ENCODE results near the gene PTPRT.

PTPRT gene

GRCh38 chr20:42549496-42549895, 640.2 kb downstream of the PTPRT start:
- DNase-seq (ENCODE audit: low spot score), result no peak

DNA sequence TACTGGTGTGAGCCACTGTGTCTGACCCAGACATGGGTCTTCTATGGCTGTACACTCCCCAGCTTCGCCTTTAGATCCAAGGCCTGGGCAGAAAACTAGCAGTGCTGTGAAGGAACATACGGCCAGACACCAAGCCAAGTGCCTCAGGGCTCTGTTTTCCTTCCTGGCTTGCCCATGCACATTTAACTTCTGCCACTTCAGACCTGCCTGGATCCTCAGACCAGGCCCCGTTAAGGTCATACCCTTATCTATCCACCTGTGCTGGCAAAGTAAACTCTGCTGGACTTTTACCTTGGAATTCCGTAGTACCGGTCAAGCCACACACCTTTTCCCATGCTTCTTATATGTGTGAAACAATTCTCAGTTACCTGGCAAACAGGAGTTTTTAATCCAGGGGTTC, 644.8 kb downstream of the PTPRT start:
- no peak for DNase-seq (ENCODE audit: low spot score)

GRCh38 chr20:42532831-42533230, 656.9 kb downstream of the PTPRT start:
- DNase-seq (ENCODE audit: low spot score), result no peak

DNA sequence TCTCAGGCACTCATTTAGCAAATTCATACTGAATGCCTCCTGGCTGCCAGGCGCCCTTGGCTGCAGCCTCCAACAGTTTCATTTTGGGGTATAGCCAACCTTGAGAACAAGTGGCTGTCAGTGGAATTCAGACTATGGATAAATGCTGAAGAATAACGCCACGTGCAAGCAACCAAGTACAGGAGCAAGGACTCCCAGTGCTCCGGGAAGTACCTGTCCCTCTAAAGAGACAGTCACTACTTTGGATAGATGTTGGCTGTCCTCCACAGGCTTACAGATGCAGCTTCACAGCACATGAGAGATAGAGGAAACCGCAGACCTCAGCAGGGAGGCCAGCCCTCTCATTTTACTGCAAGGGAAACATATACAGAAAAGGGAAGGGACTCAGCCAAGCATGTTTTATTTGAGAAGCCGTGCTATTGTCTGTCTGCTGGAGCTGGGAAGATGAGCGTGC, 658.2 kb downstream of the PTPRT start:
- DNase-seq (ENCODE audit: low spot score), result no peak

GRCh38 chr20:42530855-42531448, 658.8 kb downstream of the PTPRT start:
- no peak for DNase-seq (ENCODE audit: low spot score)

GRCh38 chr20:42530191-42530590, 659.5 kb downstream of the PTPRT start:
- no peak for DNase-seq (ENCODE audit: low spot score)

- no peak for DNase-seq (ENCODE audit: low spot score)
Observed at GRCh38 chr20:42524058-42524457, 665.6 kb downstream of the PTPRT start.

- DNase-seq (ENCODE audit: low spot score), result no peak
Observed at GRCh38 chr20:42516692-42517091, 673.0 kb downstream of the PTPRT start.

GRCh38 chr20:42510686-42511085, 679.0 kb downstream of the PTPRT start:
- no peak for DNase-seq (ENCODE audit: low spot score)

- DNase-seq (ENCODE audit: low spot score), result no peak
Observed at GRCh38 chr20:42507874-42508273, 681.8 kb downstream of the PTPRT start.

DNA sequence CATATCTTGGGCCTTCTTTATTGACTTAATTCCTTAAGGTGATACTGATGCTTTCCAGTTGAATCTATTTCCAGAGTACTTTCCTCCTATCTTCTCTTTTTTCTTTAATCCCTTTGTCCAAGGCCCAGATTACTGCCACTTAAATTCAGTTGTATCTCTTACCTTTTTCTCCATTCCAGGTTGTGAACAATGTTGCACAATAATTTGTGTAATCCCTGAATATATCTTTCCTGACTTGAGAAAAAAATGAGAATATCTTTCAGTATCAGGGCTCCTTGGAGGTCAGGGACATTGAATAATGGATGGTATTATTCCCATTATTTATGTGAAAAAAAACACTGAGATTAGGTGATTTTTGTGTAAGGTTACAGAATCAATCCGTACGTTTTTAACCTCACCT, 683.3 kb downstream of the PTPRT start:
- DNase-seq (ENCODE audit: low spot score), result no peak

GRCh38 chr20:42502591-42502990, 687.1 kb downstream of the PTPRT start:
- DNase-seq (ENCODE audit: low spot score), result no peak

DNA sequence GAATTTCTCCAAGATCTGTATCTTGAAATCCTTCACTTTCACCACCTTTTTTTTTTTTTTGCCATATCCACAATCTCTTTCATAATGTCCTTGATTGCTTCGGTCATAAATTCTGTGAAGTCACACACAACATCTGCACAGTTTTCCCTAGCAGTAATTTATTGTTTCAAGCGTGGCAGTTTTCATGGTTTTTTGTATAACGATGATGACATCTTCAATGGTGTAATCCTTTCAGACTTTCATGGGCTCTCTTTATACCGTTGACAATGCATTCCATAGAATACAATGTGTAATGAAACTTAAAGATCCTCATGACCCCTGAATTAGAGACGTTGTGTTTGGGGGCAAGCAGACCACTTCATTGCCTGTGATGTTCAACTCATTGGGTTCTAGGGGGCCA, 693.1 kb downstream of the PTPRT start:
- DNase-seq (ENCODE audit: low spot score), result no peak

- no peak for DNase-seq (ENCODE audit: low spot score)
Observed at GRCh38 chr20:42494290-42494689, 695.4 kb downstream of the PTPRT start.

GRCh38 chr20:42493001-42493400, 696.7 kb downstream of the PTPRT start:
- DNase-seq (ENCODE audit: low spot score), result no peak

DNA sequence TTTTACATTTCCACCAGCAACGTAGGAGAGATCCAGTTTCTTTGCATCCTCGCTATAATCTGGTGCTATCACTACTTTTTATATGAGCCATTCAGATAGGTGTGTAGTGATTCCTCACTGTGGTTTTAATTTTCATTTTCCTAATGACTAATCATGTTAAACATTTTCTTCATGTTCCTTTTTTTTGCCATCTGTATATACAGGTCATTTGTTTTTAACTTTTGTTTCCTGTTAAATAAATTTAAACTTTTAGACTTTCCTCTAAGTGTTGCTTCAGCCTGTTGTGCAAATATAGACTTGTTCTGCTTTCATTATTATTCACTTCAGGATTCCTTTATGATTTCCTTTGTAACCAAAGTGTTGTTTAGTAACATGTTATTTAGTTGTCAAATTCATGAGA, 697.4 kb downstream of the PTPRT start:
- no peak for DNase-seq (ENCODE audit: low spot score)

DNA sequence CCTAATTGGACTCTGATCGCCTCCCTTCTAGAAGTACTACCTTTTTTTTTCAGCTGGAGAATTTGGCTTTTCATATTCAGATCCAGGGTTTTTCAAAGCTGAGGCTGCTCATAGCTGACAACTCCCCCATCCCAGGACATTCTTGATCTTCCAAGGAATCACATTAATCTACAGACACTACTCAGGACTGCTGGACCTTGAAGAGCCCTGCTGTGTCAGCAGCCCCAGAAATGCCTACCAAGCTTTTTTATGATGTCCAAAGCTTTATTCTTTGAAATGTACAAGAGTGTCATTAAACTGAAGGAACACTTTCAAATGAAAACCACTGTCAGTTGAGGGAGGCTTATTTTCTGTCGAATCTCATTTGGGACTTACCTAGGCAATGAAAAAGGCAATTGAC, 704.1 kb downstream of the PTPRT start:
- no peak for DNase-seq (ENCODE audit: low spot score)

GRCh38 chr20:42484790-42485375, 704.8 kb downstream of the PTPRT start:
- DNase-seq (ENCODE audit: low spot score), result no peak

- no peak for DNase-seq (ENCODE audit: low spot score)
Observed at GRCh38 chr20:42484335-42484734, 705.4 kb downstream of the PTPRT start.

DNA sequence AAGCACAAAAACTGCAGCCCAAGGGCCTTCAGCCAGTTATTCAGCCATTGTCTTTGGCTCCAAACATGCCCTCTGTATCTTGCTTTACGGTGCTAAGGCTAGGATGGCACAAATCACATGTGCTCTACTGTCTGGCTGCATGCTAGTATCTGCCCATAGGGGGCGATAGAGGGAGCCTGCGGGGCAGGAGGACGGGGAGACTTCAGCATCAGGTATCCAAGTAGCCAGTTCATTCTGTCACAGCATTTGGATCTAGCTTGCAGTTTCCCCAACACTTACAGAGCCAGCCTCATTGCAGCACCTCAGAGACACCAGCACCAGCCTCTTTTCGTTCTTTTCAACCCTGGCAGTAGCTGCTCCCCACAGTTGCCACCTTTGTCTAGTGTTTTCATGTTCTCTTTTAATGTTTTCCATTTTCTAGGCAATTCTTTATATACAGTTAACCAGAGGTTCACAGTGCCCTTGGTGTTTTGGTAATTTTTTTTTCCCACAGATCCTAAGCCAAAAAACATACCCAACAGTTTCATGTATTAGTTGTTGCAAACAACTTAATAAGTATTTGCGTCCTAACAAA, 705.9 kb downstream of the PTPRT start:
- DNase-seq (ENCODE audit: low spot score), result no peak

DNA sequence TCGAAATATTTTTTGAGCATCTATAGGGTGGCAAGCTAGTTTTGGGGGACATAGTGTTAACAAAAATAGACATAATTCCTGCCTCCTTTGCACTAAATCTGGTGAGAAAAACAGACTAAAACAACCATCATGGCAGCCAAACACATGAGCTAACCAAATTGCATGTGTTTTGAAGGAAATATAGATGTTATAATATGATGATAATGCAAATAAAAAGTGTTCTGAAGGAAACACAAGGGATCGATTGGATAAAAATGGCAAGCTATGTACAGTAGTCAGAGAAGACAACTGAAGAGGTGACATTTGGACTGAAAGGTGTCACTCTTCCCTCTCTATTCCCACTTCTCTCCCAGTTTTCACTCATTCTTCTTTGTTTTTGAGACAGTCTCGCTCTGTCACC, 706.9 kb downstream of the PTPRT start:
- no peak for DNase-seq (ENCODE audit: low spot score)

GRCh38 chr20:42475773-42476172, 713.9 kb downstream of the PTPRT start:
- no peak for DNase-seq (ENCODE audit: low spot score)

GRCh38 chr20:42474646-42475045, 715.1 kb downstream of the PTPRT start:
- DNase-seq (ENCODE audit: low spot score), result no peak

DNA sequence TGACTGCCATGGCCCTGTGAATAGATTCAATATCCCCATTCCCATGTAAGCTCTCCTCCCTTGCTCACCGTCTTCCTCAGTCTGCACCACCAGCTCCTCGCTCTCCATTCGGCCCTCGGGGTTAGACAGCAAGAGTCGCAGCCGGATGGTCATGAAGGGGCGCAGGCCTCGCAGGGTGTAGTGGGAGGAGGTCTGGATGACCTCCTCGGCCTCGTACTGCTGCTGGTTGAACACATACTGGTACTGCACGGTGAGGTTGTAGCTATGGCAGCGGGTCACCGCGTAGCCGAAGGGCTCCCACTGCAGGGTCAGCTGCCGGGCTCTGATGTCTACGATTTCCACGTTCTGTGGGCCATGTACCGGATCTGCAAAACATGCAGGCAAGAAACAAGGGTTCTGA, 717.5 kb downstream of the PTPRT start:
- DNase-seq (ENCODE audit: low spot score), result no peak
